ENCODE measurements around the gene VWC2L. TPM values are rescaled to one million over a fixed set of nuclear protein-coding genes. Genes with fewer than 3 reads are reported as not detected.
A peak's percentile ranks its signal among the peaks of the same experiment; 100 is the strongest.

The VWC2L gene
- not detected for polyA plus RNA-seq (ENCODE audit: low read depth in 6 of 6)

DNA sequence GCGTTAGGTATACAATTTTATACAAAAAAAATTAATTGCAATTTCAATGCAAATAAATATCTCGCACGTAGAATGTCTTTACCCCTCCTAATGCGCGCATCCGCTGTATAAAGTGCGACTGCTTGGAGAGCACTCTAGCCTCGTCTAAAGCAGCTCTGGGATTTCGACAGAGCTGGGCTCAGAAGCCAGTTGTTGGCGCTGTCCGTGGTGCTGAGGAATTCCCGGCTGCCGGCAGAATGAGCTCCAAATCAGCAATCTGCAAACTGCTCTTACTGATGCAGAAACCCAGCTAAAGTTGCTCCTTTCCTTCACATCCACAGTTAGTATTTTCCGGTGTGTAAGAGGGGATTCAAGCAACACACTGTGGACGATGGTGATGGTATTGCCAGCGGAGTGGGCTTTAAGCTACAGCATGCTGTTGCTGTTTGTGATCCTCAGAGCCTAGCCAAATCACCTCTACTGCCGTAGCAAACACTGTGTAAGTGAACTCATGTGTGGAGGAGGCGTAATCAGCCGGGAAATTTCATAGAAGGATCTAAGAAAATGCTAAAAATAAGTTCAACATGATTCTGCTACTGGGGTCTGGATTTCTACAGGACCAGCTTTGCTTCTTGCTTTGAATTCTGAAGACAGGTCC, at the start of gene VWC2L:
TSS of gene VWC2L (plus strand) at position 137 of the 637 bp plus-strand sequence. CDS start 3,140 bp downstream, outside the sequence.
- Mint-ChIP-seq H3K27ac (no peak within 1 kb of the TSS), H3K9me3 (peaks cover 0 to 4% (median 0%) of the 10 kb centered on the region in 7 donors)
- DNase-seq: no peak

DNA sequence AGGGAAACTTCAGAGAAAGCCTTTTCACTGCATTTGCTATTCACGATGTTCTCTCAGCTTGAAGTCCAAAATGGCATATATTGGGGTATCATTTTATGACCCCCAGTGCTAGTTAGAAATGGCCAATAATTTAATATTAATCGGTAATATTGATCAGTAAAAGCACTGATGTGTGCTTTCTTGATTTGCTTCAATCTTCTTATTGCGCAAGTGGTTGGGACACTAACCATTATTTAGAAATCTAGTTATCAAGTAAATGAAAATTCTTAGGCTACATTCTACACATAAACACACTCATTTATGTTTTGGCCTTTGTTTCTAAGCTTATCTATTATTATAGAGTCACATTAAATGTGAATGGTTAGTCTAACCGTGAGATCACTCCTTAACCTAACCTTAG, 49.7 kb upstream of the VWC2L start:
- H3K27ac Mint-ChIP-seq: no peak overlapping the region
- no peak for DNase-seq
- H3K4me1 Mint-ChIP-seq: no peaks in the 10 kb centered on the region
- H3K27me3 Mint-ChIP-seq: no peaks in the 10 kb centered on the region
- no peaks in the 10 kb centered on the region for H3K36me3 Mint-ChIP-seq
- ATAC-seq (ENCODE audit: low read depth in 2 of 2): no peak
- peaks cover 3 to 15% (median 8%) of the 10 kb centered on the region in 7 donors for H3K9me3 Mint-ChIP-seq
- H3K4me3 Mint-ChIP-seq: no peak overlapping the region

More for the DNA sequence above, at the start of gene VWC2L:
- ATAC-seq (ENCODE audit: low read depth in 2 of 2): no peak
- Mint-ChIP-seq H3K4me3 (peak within 1 kb of the TSS in 1 of 8 donors; percentile 4), H3K27me3 (peaks cover 0 to 6% (median 0%) of the 10 kb centered on the region in 3 donors), H3K36me3 (no peaks in the 10 kb centered on the region), H3K4me1 (no peaks in the 10 kb centered on the region)

DNA sequence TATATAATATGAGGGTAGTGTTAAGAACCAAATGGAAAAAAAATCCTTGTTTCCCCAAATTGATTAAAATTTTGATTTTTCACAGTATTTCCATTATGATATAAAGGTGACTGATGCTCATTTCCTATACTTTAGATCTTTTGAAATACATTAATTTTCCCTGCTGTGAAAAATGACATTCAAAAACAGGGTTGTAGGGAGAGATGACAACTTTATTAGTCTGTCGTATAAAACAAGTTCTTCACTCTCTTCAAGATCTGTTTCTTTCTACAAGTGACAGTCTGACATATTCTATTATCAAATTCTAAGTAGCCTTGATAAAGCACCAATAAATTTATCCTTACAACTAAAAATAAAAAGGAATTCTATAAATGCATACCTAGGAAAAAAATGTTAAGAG, 45.3 kb upstream of the VWC2L start:
- peaks cover 0 to 6% (median 0%) of the 10 kb centered on the region in 7 donors for H3K9me3 Mint-ChIP-seq
- DNase-seq (no peak), ATAC-seq (ENCODE audit: low read depth in 2 of 2) (no peak)
- no peak overlapping the region for H3K27ac Mint-ChIP-seq
- no peak overlapping the region for H3K4me3 Mint-ChIP-seq
- H3K4me1 Mint-ChIP-seq: no peaks in the 10 kb centered on the region
- H3K27me3 Mint-ChIP-seq: no peaks in the 10 kb centered on the region
- no peaks in the 10 kb centered on the region for H3K36me3 Mint-ChIP-seq

GRCh38 chr2:214367171-214367570, 43.7 kb upstream of the VWC2L start:
- Mint-ChIP-seq H3K27ac (no peak overlapping the region), H3K4me1 (no peaks in the 10 kb centered on the region), H3K36me3 (no peaks in the 10 kb centered on the region), H3K4me3 (no peak overlapping the region), H3K9me3 (peaks cover 0 to 6% (median 0%) of the 10 kb centered on the region in 7 donors), H3K27me3 (no peaks in the 10 kb centered on the region)
- DNase-seq (no peak), ATAC-seq (ENCODE audit: low read depth in 2 of 2) (no peak)

GRCh38 chr2:214376618-214377285, 34.1 kb upstream of the VWC2L start:
- no peak for ATAC-seq (ENCODE audit: low read depth in 2 of 2)
- DNase-seq: no peak
- Mint-ChIP-seq H3K27me3 (no peaks in the 10 kb centered on the region), H3K36me3 (no peaks in the 10 kb centered on the region), H3K4me3 (no peak overlapping the region), H3K9me3 (no peaks in the 10 kb centered on the region), H3K4me1 (no peaks in the 10 kb centered on the region), H3K27ac (no peak overlapping the region)

GRCh38 chr2:214377286-214377624, 33.6 kb upstream of the VWC2L start:
- Mint-ChIP-seq H3K27me3 (no peaks in the 10 kb centered on the region), H3K4me3 (no peak overlapping the region), H3K36me3 (no peaks in the 10 kb centered on the region), H3K9me3 (no peaks in the 10 kb centered on the region), H3K4me1 (no peaks in the 10 kb centered on the region), H3K27ac (no peak overlapping the region)
- DNase-seq: no peak
- ATAC-seq (ENCODE audit: low read depth in 2 of 2): no peak

DNA sequence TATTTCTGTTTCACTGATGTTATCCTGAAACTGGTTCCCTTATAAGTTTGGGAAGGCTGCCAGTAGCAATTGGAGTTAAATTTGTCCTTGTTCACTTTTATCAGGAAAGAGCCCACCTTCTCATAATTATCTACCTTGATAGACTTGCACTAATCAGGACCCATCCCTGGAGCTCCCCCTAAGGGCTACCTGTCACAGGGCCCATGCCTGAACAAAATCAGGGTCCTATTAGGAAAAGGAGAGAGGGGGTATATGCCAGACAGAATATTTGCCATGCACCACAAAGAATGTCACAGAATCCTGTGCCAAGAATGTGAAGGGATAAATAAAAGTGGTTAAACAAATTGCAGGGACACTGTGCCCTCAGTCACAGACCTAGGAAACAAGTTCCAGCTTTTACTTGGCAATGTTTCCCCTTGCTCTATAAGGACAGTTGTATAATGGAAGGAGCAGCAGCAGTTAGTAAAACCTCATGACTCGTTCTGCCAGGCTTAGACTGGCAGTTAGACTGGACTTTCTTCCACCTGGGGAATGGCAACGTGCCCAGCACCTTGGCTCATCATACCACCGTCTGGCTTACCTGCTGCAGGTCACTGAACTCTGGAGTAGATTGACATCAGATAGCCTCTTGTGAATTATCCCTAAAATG, 32.3 kb upstream of the VWC2L start:
- Mint-ChIP-seq H3K27ac (no peak overlapping the region), H3K27me3 (no peaks in the 10 kb centered on the region), H3K4me3 (no peak overlapping the region), H3K4me1 (no peaks in the 10 kb centered on the region), H3K36me3 (no peaks in the 10 kb centered on the region), H3K9me3 (no peaks in the 10 kb centered on the region)
- ATAC-seq (ENCODE audit: low read depth in 2 of 2) (no peak), DNase-seq (no peak)

DNA sequence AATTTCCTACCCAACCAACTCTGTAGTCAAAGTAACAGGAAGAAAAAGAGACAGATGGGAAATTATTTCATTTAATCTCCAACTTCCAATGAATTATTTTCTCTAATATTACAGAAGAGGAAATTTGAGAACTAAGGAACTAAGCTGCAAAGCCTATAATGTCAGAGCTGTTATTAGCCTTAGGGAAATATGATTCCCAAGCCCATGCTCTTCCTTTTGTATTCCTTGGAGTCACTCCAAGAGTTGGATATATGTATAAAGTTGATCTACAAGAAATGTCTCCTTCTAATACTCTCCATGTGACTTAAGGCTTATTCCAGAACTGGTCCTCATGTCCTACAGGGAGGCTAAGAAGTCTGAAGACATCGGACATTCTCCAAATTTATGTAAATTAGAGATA, 31.6 kb upstream of the VWC2L start:
- no peak overlapping the region for H3K27ac Mint-ChIP-seq

DNA sequence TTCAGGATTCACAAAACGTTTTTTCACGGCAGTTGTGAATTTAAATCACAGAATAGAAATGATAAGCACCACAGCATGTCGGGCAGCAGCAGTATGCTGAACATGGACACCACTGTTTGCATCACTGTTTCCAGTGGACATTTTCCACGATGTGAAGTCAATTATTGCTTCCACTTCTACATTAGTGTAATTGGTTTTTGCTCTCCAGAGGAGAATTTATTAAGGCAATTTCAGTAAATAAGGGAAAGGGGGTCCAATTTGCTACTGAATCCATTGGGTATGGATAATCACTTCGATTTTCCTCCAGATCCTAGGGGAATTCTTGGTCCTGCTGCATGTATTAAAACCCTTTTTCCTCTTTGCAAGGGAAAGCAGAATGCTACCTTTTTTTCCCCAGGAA, 30.2 kb upstream of the VWC2L start:
- H3K4me1 Mint-ChIP-seq: no peaks in the 10 kb centered on the region
- no peak for ATAC-seq (ENCODE audit: low read depth in 2 of 2)
- H3K27ac Mint-ChIP-seq: no peak overlapping the region
- H3K9me3 Mint-ChIP-seq: peaks cover 0 to 2% (median 0%) of the 10 kb centered on the region in 7 donors
- H3K36me3 Mint-ChIP-seq: no peaks in the 10 kb centered on the region
- no peaks in the 10 kb centered on the region for H3K27me3 Mint-ChIP-seq
- no peak for DNase-seq
- H3K4me3 Mint-ChIP-seq: no peak overlapping the region

More for the DNA sequence above, 31.6 kb upstream of the VWC2L start:
- no peak for DNase-seq
- H3K4me1 Mint-ChIP-seq: no peaks in the 10 kb centered on the region
- no peak for ATAC-seq (ENCODE audit: low read depth in 2 of 2)
- no peaks in the 10 kb centered on the region for H3K36me3 Mint-ChIP-seq
- no peak overlapping the region for H3K4me3 Mint-ChIP-seq
- no peaks in the 10 kb centered on the region for H3K9me3 Mint-ChIP-seq
- no peaks in the 10 kb centered on the region for H3K27me3 Mint-ChIP-seq

GRCh38 chr2:214382229-214382628, 28.6 kb upstream of the VWC2L start:
- DNase-seq (no peak), ATAC-seq (ENCODE audit: low read depth in 2 of 2) (no peak)
- Mint-ChIP-seq H3K9me3 (peaks cover 0 to 2% (median 0%) of the 10 kb centered on the region in 7 donors), H3K27ac (no peak overlapping the region), H3K4me1 (no peaks in the 10 kb centered on the region), H3K4me3 (no peak overlapping the region), H3K27me3 (no peaks in the 10 kb centered on the region), H3K36me3 (no peaks in the 10 kb centered on the region)

- Mint-ChIP-seq H3K27me3 (no peaks in the 10 kb centered on the region), H3K9me3 (peaks cover 0 to 2% (median 0%) of the 10 kb centered on the region in 7 donors), H3K4me1 (no peaks in the 10 kb centered on the region), H3K36me3 (no peaks in the 10 kb centered on the region), H3K27ac (no peak overlapping the region), H3K4me3 (no peak overlapping the region)
- ATAC-seq (ENCODE audit: low read depth in 2 of 2) (no peak), DNase-seq (no peak)
Measured at GRCh38 chr2:214386720-214387119, 24.1 kb upstream of the VWC2L start.

- no peaks in the 10 kb centered on the region for H3K27me3 Mint-ChIP-seq
- peaks cover 0 to 2% (median 0%) of the 10 kb centered on the region in 7 donors for H3K9me3 Mint-ChIP-seq
- H3K4me1 Mint-ChIP-seq: no peaks in the 10 kb centered on the region
- H3K27ac Mint-ChIP-seq: no peak overlapping the region
- no peaks in the 10 kb centered on the region for H3K36me3 Mint-ChIP-seq
- H3K4me3 Mint-ChIP-seq: no peak overlapping the region
- DNase-seq (no peak), ATAC-seq (ENCODE audit: low read depth in 2 of 2) (no peak)
Measured at GRCh38 chr2:214389334-214389733, 21.5 kb upstream of the VWC2L start.

- Mint-ChIP-seq H3K9me3 (no peaks in the 10 kb centered on the region), H3K4me3 (no peak overlapping the region), H3K27me3 (no peaks in the 10 kb centered on the region), H3K27ac (no peak overlapping the region), H3K4me1 (no peaks in the 10 kb centered on the region), H3K36me3 (no peaks in the 10 kb centered on the region)
- no peak for ATAC-seq (ENCODE audit: low read depth in 2 of 2)
- DNase-seq: no peak
Measured at GRCh38 chr2:214393796-214394195, 17.1 kb upstream of the VWC2L start.

DNA sequence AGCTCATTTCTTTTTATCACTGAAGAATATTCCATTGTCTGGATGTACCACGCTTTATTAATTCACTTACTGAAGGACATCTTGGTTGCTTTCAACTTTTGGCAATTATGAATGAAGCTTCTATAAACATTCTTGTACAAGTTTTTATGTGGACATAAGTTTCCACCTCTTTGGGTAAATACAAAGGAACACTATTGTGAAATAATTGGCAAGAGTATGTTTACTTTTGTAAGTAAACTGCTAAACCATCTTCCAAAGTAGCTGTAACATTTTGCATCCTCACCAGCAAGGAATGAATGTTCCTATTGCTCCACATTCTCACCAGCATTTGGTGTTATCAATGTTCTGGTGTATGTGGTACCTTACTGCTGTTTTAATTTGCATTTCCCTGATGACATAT, 15.8 kb upstream of the VWC2L start:
- Mint-ChIP-seq H3K27me3 (no peaks in the 10 kb centered on the region), H3K27ac (no peak overlapping the region), H3K36me3 (no peaks in the 10 kb centered on the region), H3K4me1 (no peaks in the 10 kb centered on the region), H3K4me3 (no peak overlapping the region), H3K9me3 (no peaks in the 10 kb centered on the region)
- DNase-seq (no peak), ATAC-seq (ENCODE audit: low read depth in 2 of 2) (no peak)
